ENCODE measurements around the gene GLI3.

Gene GLI3

GRCh38 chr7:42137431-42137830 lies 99.6 kb downstream of the GLI3 start:
- DNase-seq = no peak

GRCh38 chr7:42135728-42136127 lies 101.3 kb downstream of the GLI3 start:
- DNase-seq = no peak

- no peak for DNase-seq
These were observed 102.6 kb downstream of the GLI3 start for GRCh38 chr7:42134276-42134876.

GRCh38 chr7:42133321-42133720 lies 103.7 kb downstream of the GLI3 start:
- no peak for DNase-seq

GRCh38 chr7:42128703-42129102 lies 108.3 kb downstream of the GLI3 start:
- no peak for DNase-seq

GRCh38 chr7:42127232-42127622 lies 109.8 kb downstream of the GLI3 start:
- no peak for DNase-seq

- no peak for DNase-seq
These were observed 110.4 kb downstream of the GLI3 start for GRCh38 chr7:42126475-42127231.

- no peak for DNase-seq
These were observed 111.7 kb downstream of the GLI3 start for GRCh38 chr7:42125321-42125720.

GRCh38 chr7:42123716-42124115 lies 113.3 kb downstream of the GLI3 start:
- no peak for DNase-seq

- no peak for DNase-seq
These were observed 116.8 kb downstream of the GLI3 start for GRCh38 chr7:42120191-42120590.

- DNase-seq = no peak
These were observed 119.8 kb downstream of the GLI3 start for GRCh38 chr7:42117201-42117600.

- DNase-seq = no peak
These were observed 121.2 kb downstream of the GLI3 start for GRCh38 chr7:42115795-42116194.

GRCh38 chr7:42110333-42110732 lies 126.7 kb downstream of the GLI3 start:
- DNase-seq = no peak

GRCh38 chr7:42108803-42109528 lies 128.0 kb downstream of the GLI3 start:
- DNase-seq = no peak

GRCh38 chr7:42107484-42108240 lies 129.3 kb downstream of the GLI3 start:
- no peak for DNase-seq

GRCh38 chr7:42106562-42106961 lies 130.4 kb downstream of the GLI3 start:
- no peak for DNase-seq

GRCh38 chr7:42105554-42106358 lies 131.3 kb downstream of the GLI3 start:
- DNase-seq = no peak

GRCh38 chr7:42104694-42105093 lies 132.3 kb downstream of the GLI3 start:
- no peak for DNase-seq

GRCh38 chr7:42104231-42104630 lies 132.8 kb downstream of the GLI3 start:
- no peak for DNase-seq

- DNase-seq = no peak
These were observed 133.6 kb downstream of the GLI3 start for GRCh38 chr7:42103456-42103855.

GRCh38 chr7:42103020-42103419 lies 134.0 kb downstream of the GLI3 start:
- no peak for DNase-seq

GRCh38 chr7:42102301-42102700 lies 134.7 kb downstream of the GLI3 start:
- DNase-seq = no peak

GRCh38 chr7:42100156-42100508 lies 136.9 kb downstream of the GLI3 start:
- DNase-seq = no peak
